GM18870 (cell line): Measurements from ENCODE around the gene GALR1.
"Not testable (repeated sequence)": the region's sequence is repeated elsewhere in the genome, so short reads cannot be mapped to it uniquely, and the experiment has no call there.

Experiments used
- ATAC-seq: cut with Tn5 transposase; IDR thresholded peaks from one replicate; pipeline ENCODE4 v1.9.1; 2021; ENCODE audit warnings: moderate library complexity; ENCODE audit not compliant: unreplicated experiment

GALR1 gene

GRCh38 chr18:77250501-77250925, 865 bp downstream of the GALR1 start:
- ATAC-seq: no peak

GRCh38 chr18:77250926-77251729, 1.5 kb downstream of the GALR1 start:
- no peak for ATAC-seq

GRCh38 chr18:77251730-77252050, 2.0 kb downstream of the GALR1 start:
- ATAC-seq: no peak

GRCh38 chr18:77254711-77255405, 5.2 kb downstream of the GALR1 start:
- no peak for ATAC-seq

GRCh38 chr18:77255426-77256105, 5.9 kb downstream of the GALR1 start:
- ATAC-seq: no peak

- no peak for ATAC-seq
Measured at GRCh38 chr18:77262643-77263465, 13.2 kb downstream of the GALR1 start.

- no peak for ATAC-seq
Measured at GRCh38 chr18:77263466-77263763, 13.8 kb downstream of the GALR1 start.

GRCh38 chr18:77267969-77268368, 18.3 kb downstream of the GALR1 start:
- no peak for ATAC-seq

- ATAC-seq: no peak
Measured at GRCh38 chr18:77268456-77268855, 18.8 kb downstream of the GALR1 start.

GRCh38 chr18:77271576-77272481, 22.2 kb downstream of the GALR1 start:
- no peak for ATAC-seq

GRCh38 chr18:77290841-77291240, 41.2 kb downstream of the GALR1 start:
- not testable (repeated sequence) for ATAC-seq

GRCh38 chr18:77298172-77298571, 48.5 kb downstream of the GALR1 start:
- ATAC-seq: no peak

- ATAC-seq: no peak
Measured at GRCh38 chr18:77299706-77300105, 50.1 kb downstream of the GALR1 start.

- ATAC-seq: no peak
Measured at GRCh38 chr18:77300579-77300978, 50.9 kb downstream of the GALR1 start.

- no peak for ATAC-seq
Measured at GRCh38 chr18:77304268-77304667, 54.6 kb downstream of the GALR1 start.

GRCh38 chr18:77305676-77306075, 56.0 kb downstream of the GALR1 start:
- no peak for ATAC-seq

- no peak for ATAC-seq
Measured at GRCh38 chr18:77308216-77308615, 58.6 kb downstream of the GALR1 start.

- ATAC-seq: no peak
Measured at GRCh38 chr18:77314511-77314910, 64.9 kb downstream of the GALR1 start.

GRCh38 chr18:77314952-77315351, 65.3 kb downstream of the GALR1 start:
- no peak for ATAC-seq

- ATAC-seq: no peak
Measured at GRCh38 chr18:77316008-77316407, 66.4 kb downstream of the GALR1 start.
